WTC11 (cell line): ENCODE results near the gene TRIM65. TPM values are rescaled to one million over a fixed set of nuclear protein-coding genes. Genes with fewer than 3 reads are reported as not detected.
A peak's percentile ranks its signal among the peaks of the same experiment; 100 is the strongest.

Source experiments
- AFF4 ChIP-seq: sonication (generic); formaldehyde crosslinking; IDR thresholded peaks from 2 replicates; pipeline ENCODE4 v1.8.1; 2023; ENCODE audit warnings: mild to moderate bottlenecking, missing genetic modification reagents, borderline replicate concordance
- AR ChIP-seq: fragments of 250-450 bp; sonication (Bioruptor Pico); IDR thresholded peaks from 2 replicates; pipeline ENCODE4 v1.9.0; 2021; ENCODE audit warnings: mild to moderate bottlenecking
- ATF2 ChIP-seq: sonication (generic); formaldehyde crosslinking; IDR thresholded peaks from 2 replicates; pipeline ENCODE4 v1.8.1; 2022; ENCODE audit warnings: low read depth, missing genetic modification reagents, borderline replicate concordance
- CREB1 ChIP-seq: sonication (generic); formaldehyde crosslinking; IDR thresholded peaks from 2 replicates; pipeline ENCODE4 v1.8.0; 2023; ENCODE audit warnings: mild to moderate bottlenecking, missing genetic modification reagents
- CREM ChIP-seq: sonication (generic); formaldehyde crosslinking; IDR thresholded peaks from 2 replicates; pipeline ENCODE4 v1.8.1; 2022; ENCODE audit warnings: mild to moderate bottlenecking, missing genetic modification reagents, moderate library complexity
- ERG ChIP-seq: fragments of 250-450 bp; sonication (Bioruptor Pico); IDR thresholded peaks from 2 replicates; pipeline ENCODE4 v1.8.0; 2021; ENCODE audit warnings: mild to moderate bottlenecking
- GRHL2 ChIP-seq: fragments of 250-450 bp; sonication (Bioruptor Pico); IDR thresholded peaks from 2 replicates; pipeline ENCODE4 v1.8.0; 2022; ENCODE audit warnings: mild to moderate bottlenecking, moderate library complexity; ENCODE audit not compliant: insufficient replicate concordance, severe bottlenecking
- NFATC4 ChIP-seq: fragments of 250-450 bp; sonication (Bioruptor Pico); IDR thresholded peaks from 2 replicates; pipeline ENCODE4 v1.9.0; 2021; ENCODE audit warnings: mild to moderate bottlenecking
- NFYB ChIP-seq: sonication (generic); formaldehyde crosslinking; conservative IDR thresholded peaks from 2 replicates; pipeline ENCODE4 v1.8.0; 2022; ENCODE audit warnings: low read depth, missing genetic modification reagents
- NR1H2 ChIP-seq: sonication (generic); formaldehyde crosslinking; IDR thresholded peaks from 2 replicates; pipeline ENCODE4 v1.9.0; 2021; ENCODE audit warnings: mild to moderate bottlenecking, moderate library complexity, missing genetic modification reagents
- NR2C2 ChIP-seq: sonication (generic); formaldehyde crosslinking; IDR thresholded peaks from 2 replicates; pipeline ENCODE4 v1.8.0; 2022; ENCODE audit warnings: mild to moderate bottlenecking, missing genetic modification reagents
- PRDM15 ChIP-seq: sonication (generic); formaldehyde crosslinking; IDR thresholded peaks from 2 replicates; pipeline ENCODE4 v1.8.0; 2022; ENCODE audit warnings: missing genetic modification reagents
- PREB ChIP-seq: sonication (generic); formaldehyde crosslinking; IDR thresholded peaks from 2 replicates; pipeline ENCODE4 v1.8.1; 2022; ENCODE audit warnings: mild to moderate bottlenecking, missing genetic modification reagents, moderate library complexity, borderline replicate concordance
- SP1 ChIP-seq: sonication (generic); formaldehyde crosslinking; conservative IDR thresholded peaks from 2 replicates; pipeline ENCODE4 v1.8.1; 2022; ENCODE audit warnings: missing genetic modification reagents
- TEAD1 ChIP-seq: sonication (generic); formaldehyde crosslinking; IDR thresholded peaks from 2 replicates; pipeline ENCODE4 v1.8.0; 2022; ENCODE audit warnings: mild to moderate bottlenecking, missing genetic modification reagents
- ZNF232 ChIP-seq: sonication (generic); formaldehyde crosslinking; IDR thresholded peaks from 2 replicates; pipeline ENCODE4 v1.8.0; 2022; ENCODE audit warnings: mild to moderate bottlenecking, missing genetic modification reagents
- ZNF396 ChIP-seq: fragments of 250-450 bp; sonication (Bioruptor Pico); IDR thresholded peaks from 2 replicates; pipeline ENCODE4 v1.8.0; 2021; ENCODE audit warnings: mild to moderate bottlenecking, moderate library complexity, borderline replicate concordance
- total RNA-seq: library from RNA; stranded (reverse); gene quantifications from 3 replicates; pipeline ENCODE4 v1.2.3, GENCODE V29; 2021

TRIM65 gene
- total RNA-seq, 1 experiment from 2014 or later: 56.4 TPM

- TF ChIP-seq PREB (CRISPR knock-in tag): no peak
- TF ChIP-seq CREM: no peak
- TF ChIP-seq ATF2 (CRISPR knock-in tag): no peak
- TF ChIP-seq TEAD1 (CRISPR knock-in tag): no peak
- no peak for TF ChIP-seq ERG (CRISPR knock-in tag)
- TF ChIP-seq NR1H2: no peak
- TF ChIP-seq AR (CRISPR knock-in tag): no peak
- peak; percentile 60; the same call in 1 of the 2 replicates for TF ChIP-seq PRDM15 (CRISPR knock-in tag)
- no peak for TF ChIP-seq NR2C2 (CRISPR knock-in tag)
- TF ChIP-seq SP1 (CRISPR knock-in tag): no peak
- peak; percentile 44; the same call in 1 of the 2 replicates for TF ChIP-seq ZNF232 (CRISPR knock-in tag)
- no peak for TF ChIP-seq ZNF396 (CRISPR knock-in tag)
- no peak for TF ChIP-seq CREB1 (CRISPR knock-in tag)
- TF ChIP-seq AFF4: no peak
- TF ChIP-seq NFYB (CRISPR knock-in tag): no peak
- TF ChIP-seq NFATC4 (CRISPR knock-in tag): no peak
- TF ChIP-seq GRHL2: no peak
These were observed 1.2 kb downstream of the TRIM65 start (continued) for GRCh38 chr17:75895370-75896155.
